T-helper 17 cell (primary cell): ENCODE results near the gene CAPN11. TPM values are rescaled to one million over a fixed set of nuclear protein-coding genes. Genes with fewer than 3 reads are reported as not detected.

Source experiments
- ATAC-seq: fragments of 150-1000 bp; cut with Tn5 transposase; 2 replicates; pipeline ENCODE4 v1.10.0; 2021; ENCODE audit warnings: mild to moderate bottlenecking, moderate library complexity
- DNase-seq, 3 donors: peaks; one replicate each; pipeline versions ENCODE4 v3.0.0 to v3.0.0-alpha.2; 2020 to 2021
- H3K9me3 ChIP-seq: one replicate; pipeline ENCODE4 v1.7.0; 2013; ENCODE audit warnings: low read length, mild to moderate bottlenecking; ENCODE audit not compliant: control insufficient read depth, poor library complexity, severe bottlenecking
- H3K27ac Mint-ChIP-seq: one replicate; pipeline ENCODE4 v1.8.0; 2022; ENCODE audit warnings: mild to moderate bottlenecking, moderate library complexity, mixed read lengths
- H3K27me3 Mint-ChIP-seq: one replicate; pipeline ENCODE4 v1.8.0; 2022; ENCODE audit warnings: mixed read lengths
- H3K36me3 Mint-ChIP-seq: one replicate; pipeline ENCODE4 v1.8.0; 2022; ENCODE audit warnings: low read depth, mixed read lengths
- H3K4me1 Mint-ChIP-seq: one replicate; pipeline ENCODE4 v1.8.0; 2022; ENCODE audit warnings: mild to moderate bottlenecking, mixed read lengths
- H3K4me3 Mint-ChIP-seq: one replicate; pipeline ENCODE4 v1.8.0; 2022; ENCODE audit warnings: mild to moderate bottlenecking, moderate library complexity, mixed read lengths
- total RNA-seq, 4 donors: library from RNA in 2 of 4; stranded (reverse) in 2 of 4; gene quantifications; one replicate each; pipeline ENCODE4 v1.2.3 and lab custom pipeline; 2022 to 2026

Gene CAPN11
- total RNA-seq = 1 to 10 TPM in 1 of 2 donors, under 1 TPM in 1; 0.26 to 1.0 TPM
- total RNA-seq (lab: John Stamatoyannopoulos, UW) = 0 reads per million in 2 donors

- peaks cover 15% of the 10 kb centered on the region for H3K27me3 Mint-ChIP-seq
- peaks cover 2% of the 10 kb centered on the region for H3K4me1 Mint-ChIP-seq
- no peaks in the 10 kb centered on the region for H3K9me3 ChIP-seq
- no peak for DNase-seq
- no peak within 1 kb of the TSS for H3K4me3 Mint-ChIP-seq
- H3K36me3 Mint-ChIP-seq = no peaks in the 10 kb centered on the region
- H3K27ac Mint-ChIP-seq = no peak within 1 kb of the TSS
- no peak for ATAC-seq
These were observed at the start of gene CAPN11 for GRCh38 chr6:44158770-44159228. Gene CAPN11, plus strand, starts transcription at chr6:44158820. Its CDS starts 29 bp downstream, at chr6:44158849.

- Mint-ChIP-seq H3K27ac (no peak overlapping the region), H3K36me3 (peaks cover 10% of the 10 kb centered on the region), H3K4me1 (peaks cover 25% of the 10 kb centered on the region)
These were observed 49.4 kb upstream of the CAPN11 start for GRCh38 chr6:44109212-44109611.

GRCh38 chr6:44110005-44110676 lies 48.5 kb upstream of the CAPN11 start:
- peaks cover 10% of the 10 kb centered on the region for H3K36me3 Mint-ChIP-seq
- peak overlapping the region; percentile 67 for H3K27ac Mint-ChIP-seq
- no peak for ATAC-seq
- H3K4me1 Mint-ChIP-seq = peaks cover 25% of the 10 kb centered on the region
- H3K27me3 Mint-ChIP-seq = no peaks in the 10 kb centered on the region
- no peaks in the 10 kb centered on the region for H3K9me3 ChIP-seq
- no peak for DNase-seq
- no peak overlapping the region for H3K4me3 Mint-ChIP-seq

More at GRCh38 chr6:44109212-44109611, 49.4 kb upstream of the CAPN11 start:
- no peaks in the 10 kb centered on the region for H3K9me3 ChIP-seq
- DNase-seq (no peak), ATAC-seq (no peak)
- H3K4me3 Mint-ChIP-seq = no peak overlapping the region
- H3K27me3 Mint-ChIP-seq = no peaks in the 10 kb centered on the region

GRCh38 chr6:44110966-44111365 lies 47.7 kb upstream of the CAPN11 start:
- no peaks in the 10 kb centered on the region for H3K9me3 ChIP-seq
- Mint-ChIP-seq H3K27me3 (no peaks in the 10 kb centered on the region), H3K27ac (peak overlapping the region; percentile 60), H3K4me1 (peaks cover 31% of the 10 kb centered on the region), H3K4me3 (no peak overlapping the region), H3K36me3 (peaks cover 16% of the 10 kb centered on the region)
- DNase-seq (no peak), ATAC-seq (no peak)

GRCh38 chr6:44111434-44112417 lies 46.9 kb upstream of the CAPN11 start:
- no peak for ATAC-seq
- Mint-ChIP-seq H3K36me3 (peaks cover 16% of the 10 kb centered on the region), H3K27ac (peak overlapping the region; percentile 60)

GRCh38 chr6:44113414-44113813 lies 45.2 kb upstream of the CAPN11 start:
- H3K4me3 Mint-ChIP-seq = no peak overlapping the region
- H3K36me3 Mint-ChIP-seq = peaks cover 16% of the 10 kb centered on the region

More at GRCh38 chr6:44111434-44112417, 46.9 kb upstream of the CAPN11 start:
- DNase-seq = no peak
- peak overlapping the region; percentile 25 for H3K4me3 Mint-ChIP-seq
- H3K4me1 Mint-ChIP-seq = peaks cover 31% of the 10 kb centered on the region
- no peaks in the 10 kb centered on the region for H3K9me3 ChIP-seq
- H3K27me3 Mint-ChIP-seq = no peaks in the 10 kb centered on the region

GRCh38 chr6:44115866-44116265 lies 42.8 kb upstream of the CAPN11 start:
- no peaks in the 10 kb centered on the region for H3K9me3 ChIP-seq
- H3K4me1 Mint-ChIP-seq = peaks cover 47% of the 10 kb centered on the region
- H3K36me3 Mint-ChIP-seq = peaks cover 16% of the 10 kb centered on the region
- peak overlapping the region; percentile 85 for H3K27ac Mint-ChIP-seq
- H3K27me3 Mint-ChIP-seq = no peaks in the 10 kb centered on the region
- no peak overlapping the region for H3K4me3 Mint-ChIP-seq
- DNase-seq = no peak
- ATAC-seq = no peak

More at GRCh38 chr6:44113414-44113813, 45.2 kb upstream of the CAPN11 start:
- H3K4me1 Mint-ChIP-seq = peaks cover 39% of the 10 kb centered on the region
- no peaks in the 10 kb centered on the region for H3K9me3 ChIP-seq
- ATAC-seq (no peak), DNase-seq (no peak)
- no peaks in the 10 kb centered on the region for H3K27me3 Mint-ChIP-seq
- no peak overlapping the region for H3K27ac Mint-ChIP-seq

- no peaks in the 10 kb centered on the region for H3K27me3 Mint-ChIP-seq
- DNase-seq = no peak
- no peak for ATAC-seq
- no peaks in the 10 kb centered on the region for H3K9me3 ChIP-seq
- no peak overlapping the region for H3K4me3 Mint-ChIP-seq
- H3K36me3 Mint-ChIP-seq = peaks cover 9% of the 10 kb centered on the region
- peaks cover 43% of the 10 kb centered on the region for H3K4me1 Mint-ChIP-seq
- H3K27ac Mint-ChIP-seq = peak overlapping the region; percentile 85
These were observed 41.8 kb upstream of the CAPN11 start for GRCh38 chr6:44116641-44117382.

GRCh38 chr6:44117397-44118128 lies 41.1 kb upstream of the CAPN11 start:
- no peaks in the 10 kb centered on the region for H3K9me3 ChIP-seq
- H3K36me3 Mint-ChIP-seq = peaks cover 7% of the 10 kb centered on the region
- no peak for DNase-seq
- H3K4me1 Mint-ChIP-seq = peaks cover 44% of the 10 kb centered on the region
- ATAC-seq = no peak
- H3K4me3 Mint-ChIP-seq = no peak overlapping the region
- no peak overlapping the region for H3K27ac Mint-ChIP-seq
- H3K27me3 Mint-ChIP-seq = no peaks in the 10 kb centered on the region

- DNase-seq = no peak
- Mint-ChIP-seq H3K27me3 (no peaks in the 10 kb centered on the region), H3K36me3 (peaks cover 7% of the 10 kb centered on the region), H3K27ac (peak overlapping the region; percentile 82), H3K4me1 (peaks cover 62% of the 10 kb centered on the region), H3K4me3 (peak overlapping the region; percentile 75)
- no peaks in the 10 kb centered on the region for H3K9me3 ChIP-seq
- ATAC-seq = no peak
These were observed 38.8 kb upstream of the CAPN11 start for GRCh38 chr6:44119704-44120262.

- H3K9me3 ChIP-seq = no peaks in the 10 kb centered on the region
- ATAC-seq (no peak), DNase-seq (no peak)
- Mint-ChIP-seq H3K36me3 (no peaks in the 10 kb centered on the region), H3K27me3 (no peaks in the 10 kb centered on the region), H3K27ac (peak overlapping the region; percentile 84), H3K4me1 (peaks cover 59% of the 10 kb centered on the region), H3K4me3 (no peak overlapping the region)
These were observed 37.8 kb upstream of the CAPN11 start for GRCh38 chr6:44120692-44121443.
